Measurements from ENCODE around the gene UGT1A4.

The UGT1A4 gene

GRCh38 chr2:233800208-233800607 is 81.7 kb downstream of the UGT1A4 start:
- TF ChIP-seq CTCF (IDR thresholded peaks at IDR 0.05; ENCODE audit: low read depth, low read length), result no peak
- DNase-seq, result no peak
- H3K36me3 ChIP-seq, result no peaks in the 10 kb centered on the region

GRCh38 chr2:233801357-233802131 is 83.0 kb downstream of the UGT1A4 start:
- H3K4me1 ChIP-seq, result no peaks in the 10 kb centered on the region
- no peak overlapping the region for H3K4me3 ChIP-seq (ENCODE audit: low read depth, low read length)
- no peaks in the 10 kb centered on the region for H3K9me3 ChIP-seq
- H3K27me3 ChIP-seq, result no peaks in the 10 kb centered on the region
- no peak for TF ChIP-seq CTCF (IDR thresholded peaks at IDR 0.05; ENCODE audit: low read depth, low read length)
- H3K36me3 ChIP-seq, result no peaks in the 10 kb centered on the region
- no peak for DNase-seq

More at GRCh38 chr2:233800208-233800607, 81.7 kb downstream of the UGT1A4 start:
- no peak overlapping the region for H3K4me3 ChIP-seq (ENCODE audit: low read depth, low read length)
- no peaks in the 10 kb centered on the region for H3K9me3 ChIP-seq
- no peaks in the 10 kb centered on the region for H3K27me3 ChIP-seq
- H3K4me1 ChIP-seq, result no peaks in the 10 kb centered on the region

GRCh38 chr2:233802132-233802815 is 83.7 kb downstream of the UGT1A4 start:
- TF ChIP-seq CTCF (IDR thresholded peaks at IDR 0.05; ENCODE audit: low read depth, low read length), result no peak
- no peak for DNase-seq
- no peaks in the 10 kb centered on the region for H3K9me3 ChIP-seq
- H3K4me1 ChIP-seq, result no peaks in the 10 kb centered on the region
- H3K4me3 ChIP-seq (ENCODE audit: low read depth, low read length), result no peak overlapping the region
- H3K36me3 ChIP-seq, result no peaks in the 10 kb centered on the region
- no peaks in the 10 kb centered on the region for H3K27me3 ChIP-seq

- TF ChIP-seq CTCF (IDR thresholded peaks at IDR 0.05; ENCODE audit: low read depth, low read length), result no peak
- H3K27me3 ChIP-seq, result peaks cover 6% of the 10 kb centered on the region; the same call in 1 of the 2 replicates
- H3K4me1 ChIP-seq, result no peaks in the 10 kb centered on the region
- H3K36me3 ChIP-seq, result no peaks in the 10 kb centered on the region
- no peak for DNase-seq
- H3K4me3 ChIP-seq (ENCODE audit: low read depth, low read length), result no peak overlapping the region
- H3K9me3 ChIP-seq, result no peaks in the 10 kb centered on the region
These were observed 84.9 kb downstream of the UGT1A4 start for GRCh38 chr2:233803292-233803911.

- no peak for DNase-seq
- TF ChIP-seq CTCF (IDR thresholded peaks at IDR 0.05; ENCODE audit: low read depth, low read length), result no peak
- Histone ChIP-seq H3K4me3 (ENCODE audit: low read depth, low read length) (no peak overlapping the region), H3K4me1 (no peaks in the 10 kb centered on the region), H3K9me3 (no peaks in the 10 kb centered on the region), H3K36me3 (no peaks in the 10 kb centered on the region), H3K27me3 (peaks cover 12% of the 10 kb centered on the region)
These were observed 85.5 kb downstream of the UGT1A4 start for GRCh38 chr2:233803994-233804393.
